GM18517 (cell line): ENCODE results near the gene LCNL1.

Experiments used
- ATAC-seq: cut with Tn5 transposase; IDR thresholded peaks from one replicate; pipeline ENCODE4 v1.9.1; 2021; ENCODE audit warnings: mild to moderate bottlenecking, moderate library complexity; ENCODE audit not compliant: unreplicated experiment

Gene LCNL1

GRCh38 chr9:136958473-136958872 is 24.3 kb upstream of the LCNL1 start:
- no peak for ATAC-seq

GRCh38 chr9:136958898-136959850 is 23.6 kb upstream of the LCNL1 start:
- ATAC-seq, result no peak

- no peak for ATAC-seq
These were observed 22.4 kb upstream of the LCNL1 start for GRCh38 chr9:136960212-136960937.

- ATAC-seq, result no peak
These were observed 21.9 kb upstream of the LCNL1 start for GRCh38 chr9:136960938-136961275.

- ATAC-seq, result no peak
These were observed 21.3 kb upstream of the LCNL1 start for GRCh38 chr9:136961279-136962065.

- ATAC-seq, result no peak
These were observed 20.6 kb upstream of the LCNL1 start for GRCh38 chr9:136962163-136962562.

- ATAC-seq, result no peak
These were observed 20.0 kb upstream of the LCNL1 start for GRCh38 chr9:136962701-136963248.

- no peak for ATAC-seq
These were observed 19.5 kb upstream of the LCNL1 start for GRCh38 chr9:136963341-136963740.

- ATAC-seq, result no peak
These were observed 19.0 kb upstream of the LCNL1 start for GRCh38 chr9:136963751-136964150.

- ATAC-seq, result no peak
These were observed 18.6 kb upstream of the LCNL1 start for GRCh38 chr9:136964171-136964689.

GRCh38 chr9:136964833-136965422 is 17.9 kb upstream of the LCNL1 start:
- ATAC-seq, result no peak

- no peak for ATAC-seq
These were observed 16.9 kb upstream of the LCNL1 start for GRCh38 chr9:136965771-136966484.

- ATAC-seq, result no peak
These were observed 14.3 kb upstream of the LCNL1 start for GRCh38 chr9:136968333-136969127.

- ATAC-seq, result no peak
These were observed 13.6 kb upstream of the LCNL1 start for GRCh38 chr9:136969150-136969549.

- no peak for ATAC-seq
These were observed 13.0 kb upstream of the LCNL1 start for GRCh38 chr9:136969774-136970173.

GRCh38 chr9:136970361-136970760 is 12.4 kb upstream of the LCNL1 start:
- ATAC-seq, result no peak

- no peak for ATAC-seq
These were observed 11.0 kb upstream of the LCNL1 start for GRCh38 chr9:136971746-136972145.

GRCh38 chr9:136972335-136972734 is 10.5 kb upstream of the LCNL1 start:
- no peak for ATAC-seq

- no peak for ATAC-seq
These were observed 10.1 kb upstream of the LCNL1 start for GRCh38 chr9:136972743-136973142.
